HepG2 (cell line): ENCODE measurements around the gene TFEB.

Source experiments
- POLR2A ChIP-seq, 2 experiments: IDR thresholded peaks; 2 replicates each; pipeline ENCODE4 v1.6.1; 2011; ENCODE audit warnings: low read depth in 2 of 2, low read length in 2 of 2, mild to moderate bottlenecking in 1 of 2, moderate library complexity in 1 of 2; ENCODE audit not compliant: insufficient read depth in 1 of 2
- SALL1 ChIP-seq: sonication (generic); formaldehyde crosslinking; IDR thresholded peaks from 2 replicates; pipeline ENCODE4 v1.8.0; 2022; ENCODE audit warnings: mild to moderate bottlenecking, missing genetic modification reagents
- THAP8 ChIP-seq: sonication (generic); formaldehyde crosslinking; IDR thresholded peaks from 2 replicates; pipeline ENCODE4 v1.5.1; 2020; ENCODE audit warnings: missing genetic modification reagents, mild to moderate bottlenecking, borderline replicate concordance
- TOPORS ChIP-seq: sonication (generic); formaldehyde crosslinking; IDR thresholded peaks from 2 replicates; pipeline ENCODE4 v1.8.0; 2023; ENCODE audit warnings: mild to moderate bottlenecking, missing genetic modification reagents
- TRIM22 ChIP-seq: fragments of 450-650 bp; IDR thresholded peaks from 2 replicates; pipeline ENCODE4 v1.6.1; 2017
- U2AF2 ChIP-seq: fragments of 200-400 bp; formaldehyde crosslinking; IDR thresholded peaks from 2 replicates; pipeline ENCODE4 v1.6.1; 2017; ENCODE audit warnings: low read depth, mild to moderate bottlenecking, low read length
- ZNF883 ChIP-seq: sonication (generic); formaldehyde crosslinking; IDR thresholded peaks from 2 replicates; pipeline ENCODE4 v1.5.1; 2020; ENCODE audit warnings: mild to moderate bottlenecking, missing genetic modification reagents; ENCODE audit errors: not compliant biosample characterization
- TF ChIP-seq, protein P1 (sequence below): sonication (generic); formaldehyde crosslinking; IDR thresholded peaks from 2 replicates; pipeline ENCODE4 v1.5.0; 2020; ENCODE audit warnings: mild to moderate bottlenecking, missing genetic modification reagents, moderate library complexity
- TF ChIP-seq, protein P2 (sequence below): sonication (generic); formaldehyde crosslinking; IDR thresholded peaks from 2 replicates; pipeline ENCODE4 v1.4.0; 2020; ENCODE audit warnings: missing genetic modification reagents

DNA sequence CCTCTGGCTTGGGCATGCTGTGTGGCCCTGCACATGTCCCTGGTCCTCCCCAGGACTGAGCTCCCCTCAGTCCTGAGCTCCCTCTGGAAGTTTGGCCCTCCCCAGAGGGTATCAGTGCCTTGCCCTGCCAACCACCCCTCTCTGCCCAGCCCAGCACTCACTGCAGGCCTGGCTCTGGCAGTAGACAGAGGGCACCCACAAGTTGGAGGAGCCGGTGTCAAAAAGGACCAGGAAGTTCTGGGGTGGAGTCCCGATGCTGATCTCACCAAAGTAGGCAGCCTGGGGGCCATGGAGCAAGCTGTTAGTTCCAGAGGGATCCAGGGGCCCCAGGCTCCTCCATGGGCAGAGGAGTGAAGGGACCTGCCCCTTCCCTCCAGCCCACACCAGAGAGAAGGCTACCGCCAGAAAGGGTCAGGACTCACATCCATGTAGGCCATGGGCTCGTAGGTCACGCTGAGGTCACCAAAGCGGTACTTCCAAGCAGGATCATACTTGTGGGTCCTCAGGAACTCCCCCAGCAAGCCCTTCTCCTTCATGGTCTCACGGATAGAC lies 8.9 kb upstream of the TFEB start:
- no peak for TF ChIP-seq TRIM22
- TF ChIP-seq, protein P1, sequence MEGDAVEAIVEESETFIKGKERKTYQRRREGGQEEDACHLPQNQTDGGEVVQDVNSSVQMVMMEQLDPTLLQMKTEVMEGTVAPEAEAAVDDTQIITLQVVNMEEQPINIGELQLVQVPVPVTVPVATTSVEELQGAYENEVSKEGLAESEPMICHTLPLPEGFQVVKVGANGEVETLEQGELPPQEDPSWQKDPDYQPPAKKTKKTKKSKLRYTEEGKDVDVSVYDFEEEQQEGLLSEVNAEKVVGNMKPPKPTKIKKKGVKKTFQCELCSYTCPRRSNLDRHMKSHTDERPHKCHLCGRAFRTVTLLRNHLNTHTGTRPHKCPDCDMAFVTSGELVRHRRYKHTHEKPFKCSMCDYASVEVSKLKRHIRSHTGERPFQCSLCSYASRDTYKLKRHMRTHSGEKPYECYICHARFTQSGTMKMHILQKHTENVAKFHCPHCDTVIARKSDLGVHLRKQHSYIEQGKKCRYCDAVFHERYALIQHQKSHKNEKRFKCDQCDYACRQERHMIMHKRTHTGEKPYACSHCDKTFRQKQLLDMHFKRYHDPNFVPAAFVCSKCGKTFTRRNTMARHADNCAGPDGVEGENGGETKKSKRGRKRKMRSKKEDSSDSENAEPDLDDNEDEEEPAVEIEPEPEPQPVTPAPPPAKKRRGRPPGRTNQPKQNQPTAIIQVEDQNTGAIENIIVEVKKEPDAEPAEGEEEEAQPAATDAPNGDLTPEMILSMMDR (CRISPR knock-in tag), result no peak
- no peak for TF ChIP-seq POLR2A (IDR thresholded peaks at IDR 0.05; ENCODE audit: insufficient read depth in 1 of 2, low read depth in 2 of 2, low read length in 2 of 2)
- no peak for TF ChIP-seq THAP8 (CRISPR knock-in tag)
- no peak for TF ChIP-seq U2AF2
- no peak for TF ChIP-seq TOPORS
- no peak for TF ChIP-seq ZNF883 (CRISPR knock-in tag)
- TF ChIP-seq, protein P2, sequence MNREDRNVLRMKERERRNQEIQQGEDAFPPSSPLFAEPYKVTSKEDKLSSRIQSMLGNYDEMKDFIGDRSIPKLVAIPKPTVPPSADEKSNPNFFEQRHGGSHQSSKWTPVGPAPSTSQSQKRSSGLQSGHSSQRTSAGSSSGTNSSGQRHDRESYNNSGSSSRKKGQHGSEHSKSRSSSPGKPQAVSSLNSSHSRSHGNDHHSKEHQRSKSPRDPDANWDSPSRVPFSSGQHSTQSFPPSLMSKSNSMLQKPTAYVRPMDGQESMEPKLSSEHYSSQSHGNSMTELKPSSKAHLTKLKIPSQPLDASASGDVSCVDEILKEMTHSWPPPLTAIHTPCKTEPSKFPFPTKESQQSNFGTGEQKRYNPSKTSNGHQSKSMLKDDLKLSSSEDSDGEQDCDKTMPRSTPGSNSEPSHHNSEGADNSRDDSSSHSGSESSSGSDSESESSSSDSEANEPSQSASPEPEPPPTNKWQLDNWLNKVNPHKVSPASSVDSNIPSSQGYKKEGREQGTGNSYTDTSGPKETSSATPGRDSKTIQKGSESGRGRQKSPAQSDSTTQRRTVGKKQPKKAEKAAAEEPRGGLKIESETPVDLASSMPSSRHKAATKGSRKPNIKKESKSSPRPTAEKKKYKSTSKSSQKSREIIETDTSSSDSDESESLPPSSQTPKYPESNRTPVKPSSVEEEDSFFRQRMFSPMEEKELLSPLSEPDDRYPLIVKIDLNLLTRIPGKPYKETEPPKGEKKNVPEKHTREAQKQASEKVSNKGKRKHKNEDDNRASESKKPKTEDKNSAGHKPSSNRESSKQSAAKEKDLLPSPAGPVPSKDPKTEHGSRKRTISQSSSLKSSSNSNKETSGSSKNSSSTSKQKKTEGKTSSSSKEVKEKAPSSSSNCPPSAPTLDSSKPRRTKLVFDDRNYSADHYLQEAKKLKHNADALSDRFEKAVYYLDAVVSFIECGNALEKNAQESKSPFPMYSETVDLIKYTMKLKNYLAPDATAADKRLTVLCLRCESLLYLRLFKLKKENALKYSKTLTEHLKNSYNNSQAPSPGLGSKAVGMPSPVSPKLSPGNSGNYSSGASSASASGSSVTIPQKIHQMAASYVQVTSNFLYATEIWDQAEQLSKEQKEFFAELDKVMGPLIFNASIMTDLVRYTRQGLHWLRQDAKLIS (CRISPR knock-in tag), result no peak
- TF ChIP-seq SALL1 (CRISPR knock-in tag), result no peak
